ENCODE results near the gene TTC17. TPM values are rescaled to one million over a fixed set of nuclear protein-coding genes. Genes with fewer than 3 reads are reported as not detected.
A peak's percentile ranks its signal among the peaks of the same experiment; 100 is the strongest.

The TTC17 gene, protein sequence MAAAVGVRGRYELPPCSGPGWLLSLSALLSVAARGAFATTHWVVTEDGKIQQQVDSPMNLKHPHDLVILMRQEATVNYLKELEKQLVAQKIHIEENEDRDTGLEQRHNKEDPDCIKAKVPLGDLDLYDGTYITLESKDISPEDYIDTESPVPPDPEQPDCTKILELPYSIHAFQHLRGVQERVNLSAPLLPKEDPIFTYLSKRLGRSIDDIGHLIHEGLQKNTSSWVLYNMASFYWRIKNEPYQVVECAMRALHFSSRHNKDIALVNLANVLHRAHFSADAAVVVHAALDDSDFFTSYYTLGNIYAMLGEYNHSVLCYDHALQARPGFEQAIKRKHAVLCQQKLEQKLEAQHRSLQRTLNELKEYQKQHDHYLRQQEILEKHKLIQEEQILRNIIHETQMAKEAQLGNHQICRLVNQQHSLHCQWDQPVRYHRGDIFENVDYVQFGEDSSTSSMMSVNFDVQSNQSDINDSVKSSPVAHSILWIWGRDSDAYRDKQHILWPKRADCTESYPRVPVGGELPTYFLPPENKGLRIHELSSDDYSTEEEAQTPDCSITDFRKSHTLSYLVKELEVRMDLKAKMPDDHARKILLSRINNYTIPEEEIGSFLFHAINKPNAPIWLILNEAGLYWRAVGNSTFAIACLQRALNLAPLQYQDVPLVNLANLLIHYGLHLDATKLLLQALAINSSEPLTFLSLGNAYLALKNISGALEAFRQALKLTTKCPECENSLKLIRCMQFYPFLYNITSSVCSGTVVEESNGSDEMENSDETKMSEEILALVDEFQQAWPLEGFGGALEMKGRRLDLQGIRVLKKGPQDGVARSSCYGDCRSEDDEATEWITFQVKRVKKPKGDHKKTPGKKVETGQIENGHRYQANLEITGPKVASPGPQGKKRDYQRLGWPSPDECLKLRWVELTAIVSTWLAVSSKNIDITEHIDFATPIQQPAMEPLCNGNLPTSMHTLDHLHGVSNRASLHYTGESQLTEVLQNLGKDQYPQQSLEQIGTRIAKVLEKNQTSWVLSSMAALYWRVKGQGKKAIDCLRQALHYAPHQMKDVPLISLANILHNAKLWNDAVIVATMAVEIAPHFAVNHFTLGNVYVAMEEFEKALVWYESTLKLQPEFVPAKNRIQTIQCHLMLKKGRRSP
- 10 to 100 TPM; 50.5 to 88.6 TPM for total RNA-seq
- 10 to 100 TPM; 18.9 to 36.6 TPM for polyA plus RNA-seq

DNA sequence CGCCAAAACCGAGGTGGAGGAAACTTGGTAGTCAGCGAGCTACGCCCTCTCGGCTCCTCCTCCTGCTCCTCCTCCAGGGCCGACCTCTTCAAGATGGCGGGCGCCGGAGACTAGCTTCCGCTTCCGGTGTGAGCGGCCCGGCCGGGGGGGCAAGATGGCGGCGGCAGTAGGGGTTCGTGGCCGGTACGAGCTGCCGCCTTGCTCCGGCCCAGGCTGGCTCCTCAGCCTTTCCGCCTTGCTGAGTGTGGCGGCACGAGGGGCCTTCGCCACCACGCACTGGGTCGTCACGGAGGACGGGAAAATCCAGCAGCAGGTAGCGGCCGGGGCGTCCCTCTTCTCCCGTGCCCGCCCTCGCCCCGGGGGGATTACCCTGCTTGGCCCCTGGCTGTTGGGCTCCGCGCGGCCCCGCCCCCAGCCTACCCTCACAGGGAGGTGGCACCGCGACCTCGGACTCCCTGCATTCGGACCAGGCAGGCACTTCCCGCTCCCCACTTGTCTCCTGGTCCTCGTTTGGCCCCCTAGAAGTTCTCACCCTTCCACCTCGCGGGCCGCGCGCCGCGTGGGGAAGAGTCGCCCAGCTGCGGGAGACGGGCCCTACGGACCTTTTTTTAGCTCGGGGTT, at the start of gene TTC17:
Gene TTC17, plus strand, starts transcription at position 120 of the 621 bp plus-strand sequence. Its CDS starts 35 bp downstream, at position 155.
- Histone ChIP-seq H3K36me3 (ENCODE audit: control insufficient read depth in 4 of 4, insufficient read depth in 3 of 4, low read depth in 1 of 4, low read length in 3 of 4) (peaks cover 0 to 5% (median 0%) of the 10 kb centered on the region in 4 donors), H3K4me1 (ENCODE audit: control insufficient read depth in 4 of 4, insufficient read depth in 4 of 4, low read length in 3 of 4) (peaks cover 8 to 25% (median 18%) of the 10 kb centered on the region in 4 donors), H3K9ac (ENCODE audit: low read depth in 1 of 2, low read length in 2 of 2) (peak within 1 kb of the TSS; percentile 79 to 83), H3K9me3 (ENCODE audit: control insufficient read depth in 4 of 4, low read length in 3 of 4) (no peaks in the 10 kb centered on the region), H3K4me3 (ENCODE audit: low read depth in 1 of 3, low read length in 3 of 3) (peak within 1 kb of the TSS; percentile 61 to 96 (median 80)), H3K27me3 (ENCODE audit: control insufficient read depth in 4 of 4, insufficient read depth in 4 of 4, low read length in 3 of 4) (no peaks in the 10 kb centered on the region), H3K27ac (ENCODE audit: low read depth in 1 of 2, low read length in 2 of 2) (peak within 1 kb of the TSS; percentile 84 to 87)
- WGBS = under 1% methylated on average over 58 of the region's 58 CpGs
- peak; percentile 92 for DNase-seq (ENCODE audit: low spot score)
- TF ChIP-seq FOXA1 (IDR thresholded peaks at IDR 0.05) = no peak
- TF ChIP-seq YY1 (IDR thresholded peaks at IDR 0.05) = peak; percentile 100
- TF ChIP-seq GABPA (IDR thresholded peaks at IDR 0.05 in 1 of 2, conservative IDR thresholded peaks at IDR 0.05 in 1 of 2) = peak; percentile 94 to 98
- TF ChIP-seq, protein P1, sequence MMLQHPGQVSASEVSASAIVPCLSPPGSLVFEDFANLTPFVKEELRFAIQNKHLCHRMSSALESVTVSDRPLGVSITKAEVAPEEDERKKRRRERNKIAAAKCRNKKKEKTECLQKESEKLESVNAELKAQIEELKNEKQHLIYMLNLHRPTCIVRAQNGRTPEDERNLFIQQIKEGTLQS (IDR thresholded peaks at IDR 0.05) = no peak
- TF ChIP-seq JUND (IDR thresholded peaks at IDR 0.05) = peak; percentile 21 to 46
- TF ChIP-seq RXRA (IDR thresholded peaks at IDR 0.05) = peak; percentile 34 to 35
- TF ChIP-seq, protein P2, sequence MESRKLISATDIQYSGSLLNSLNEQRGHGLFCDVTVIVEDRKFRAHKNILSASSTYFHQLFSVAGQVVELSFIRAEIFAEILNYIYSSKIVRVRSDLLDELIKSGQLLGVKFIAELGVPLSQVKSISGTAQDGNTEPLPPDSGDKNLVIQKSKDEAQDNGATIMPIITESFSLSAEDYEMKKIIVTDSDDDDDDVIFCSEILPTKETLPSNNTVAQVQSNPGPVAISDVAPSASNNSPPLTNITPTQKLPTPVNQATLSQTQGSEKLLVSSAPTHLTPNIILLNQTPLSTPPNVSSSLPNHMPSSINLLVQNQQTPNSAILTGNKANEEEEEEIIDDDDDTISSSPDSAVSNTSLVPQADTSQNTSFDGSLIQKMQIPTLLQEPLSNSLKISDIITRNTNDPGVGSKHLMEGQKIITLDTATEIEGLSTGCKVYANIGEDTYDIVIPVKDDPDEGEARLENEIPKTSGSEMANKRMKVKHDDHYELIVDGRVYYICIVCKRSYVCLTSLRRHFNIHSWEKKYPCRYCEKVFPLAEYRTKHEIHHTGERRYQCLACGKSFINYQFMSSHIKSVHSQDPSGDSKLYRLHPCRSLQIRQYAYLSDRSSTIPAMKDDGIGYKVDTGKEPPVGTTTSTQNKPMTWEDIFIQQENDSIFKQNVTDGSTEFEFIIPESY (IDR thresholded peaks at IDR 0.05) = peak; percentile 32
- TF ChIP-seq SP1 (IDR thresholded peaks at IDR 0.05) = peak; percentile 35
- peak in 1 of 2 donors; percentile 38 for TF ChIP-seq RAD21 (IDR thresholded peaks at IDR 0.05)
- TF ChIP-seq HNF4G (IDR thresholded peaks at IDR 0.05) = no peak
- peak in 1 of 2 donors; percentile 42 for TF ChIP-seq HNF4A (conservative IDR thresholded peaks at IDR 0.05)
- TF ChIP-seq, protein P3, sequence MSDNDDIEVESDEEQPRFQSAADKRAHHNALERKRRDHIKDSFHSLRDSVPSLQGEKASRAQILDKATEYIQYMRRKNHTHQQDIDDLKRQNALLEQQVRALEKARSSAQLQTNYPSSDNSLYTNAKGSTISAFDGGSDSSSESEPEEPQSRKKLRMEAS (IDR thresholded peaks at IDR 0.05) = peak; percentile 36

DNA sequence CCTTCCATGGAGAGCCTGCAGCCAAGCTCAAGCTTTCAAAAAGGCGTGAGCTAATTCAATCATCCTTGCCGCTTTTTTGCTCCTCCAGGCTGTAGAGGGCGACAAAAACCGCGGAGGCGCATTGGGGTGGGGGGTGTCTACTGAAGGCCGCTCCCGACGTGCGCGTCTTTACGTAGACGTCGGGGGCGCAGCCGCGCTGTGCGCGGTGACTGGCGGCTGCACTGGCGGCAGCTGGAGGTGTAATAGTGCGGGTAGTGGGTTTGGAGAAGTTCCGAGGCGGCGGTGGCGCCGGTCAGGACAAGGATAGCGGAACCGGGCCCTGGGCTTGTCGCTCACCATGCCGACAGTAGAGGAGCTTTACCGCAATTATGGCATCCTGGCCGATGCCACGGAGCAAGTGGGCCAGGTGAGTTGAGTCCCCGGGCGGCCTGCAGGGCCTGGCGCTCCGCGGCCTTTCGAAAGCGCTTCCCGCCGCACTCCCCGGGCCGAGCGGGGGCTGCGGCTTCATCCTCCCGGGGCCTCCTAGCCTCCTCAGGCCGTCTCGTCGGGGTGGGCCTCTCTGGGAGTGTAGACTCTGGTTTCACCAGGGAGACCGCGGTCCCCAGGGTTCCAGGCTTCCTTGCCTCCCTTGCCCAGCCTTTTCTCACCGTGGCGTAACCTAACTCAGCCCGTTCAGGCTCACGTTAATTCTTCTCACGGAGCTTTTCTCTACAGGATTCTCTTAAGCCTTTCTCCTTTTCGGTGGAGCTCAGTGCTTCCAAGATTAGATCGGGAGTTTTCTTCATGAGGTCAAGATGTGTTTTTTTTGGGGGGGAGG, 46.7 kb upstream of the TTC17 start, which contains the start of gene API5:
Gene API5, plus strand, starts transcription at position 206 of the 817 bp plus-strand sequence. Its CDS starts 132 bp downstream, at position 338.
- peak within 1 kb of the TSS; percentile 86 to 97 (median 97) for H3K4me3 ChIP-seq (ENCODE audit: low read depth in 1 of 3, low read length in 3 of 3)
- peak; percentile 89 for DNase-seq (ENCODE audit: low spot score)
- WGBS = under 1% methylated on average over 60 of the region's 60 CpGs
- H3K36me3 ChIP-seq (ENCODE audit: control insufficient read depth in 4 of 4, insufficient read depth in 3 of 4, low read depth in 1 of 4, low read length in 3 of 4) = peaks cover 0 to 2% (median 0%) of the 10 kb centered on the region in 4 donors
- no peaks in the 10 kb centered on the region for H3K9me3 ChIP-seq (ENCODE audit: control insufficient read depth in 4 of 4, low read length in 3 of 4)
- peak within 1 kb of the TSS; percentile 80 to 82 for H3K9ac ChIP-seq (ENCODE audit: low read depth in 1 of 2, low read length in 2 of 2)
- H3K4me1 ChIP-seq (ENCODE audit: control insufficient read depth in 4 of 4, insufficient read depth in 4 of 4, low read length in 3 of 4) = peaks cover 5 to 25% (median 16%) of the 10 kb centered on the region in 4 donors
- peak within 1 kb of the TSS; percentile 61 to 77 for H3K27ac ChIP-seq (ENCODE audit: low read depth in 1 of 2, low read length in 2 of 2)
- no peaks in the 10 kb centered on the region for H3K27me3 ChIP-seq (ENCODE audit: control insufficient read depth in 4 of 4, insufficient read depth in 4 of 4, low read length in 3 of 4)
- TF ChIP-seq NR2F2 (IDR thresholded peaks at IDR 0.05) = no peak
- TF ChIP-seq, protein P4, sequence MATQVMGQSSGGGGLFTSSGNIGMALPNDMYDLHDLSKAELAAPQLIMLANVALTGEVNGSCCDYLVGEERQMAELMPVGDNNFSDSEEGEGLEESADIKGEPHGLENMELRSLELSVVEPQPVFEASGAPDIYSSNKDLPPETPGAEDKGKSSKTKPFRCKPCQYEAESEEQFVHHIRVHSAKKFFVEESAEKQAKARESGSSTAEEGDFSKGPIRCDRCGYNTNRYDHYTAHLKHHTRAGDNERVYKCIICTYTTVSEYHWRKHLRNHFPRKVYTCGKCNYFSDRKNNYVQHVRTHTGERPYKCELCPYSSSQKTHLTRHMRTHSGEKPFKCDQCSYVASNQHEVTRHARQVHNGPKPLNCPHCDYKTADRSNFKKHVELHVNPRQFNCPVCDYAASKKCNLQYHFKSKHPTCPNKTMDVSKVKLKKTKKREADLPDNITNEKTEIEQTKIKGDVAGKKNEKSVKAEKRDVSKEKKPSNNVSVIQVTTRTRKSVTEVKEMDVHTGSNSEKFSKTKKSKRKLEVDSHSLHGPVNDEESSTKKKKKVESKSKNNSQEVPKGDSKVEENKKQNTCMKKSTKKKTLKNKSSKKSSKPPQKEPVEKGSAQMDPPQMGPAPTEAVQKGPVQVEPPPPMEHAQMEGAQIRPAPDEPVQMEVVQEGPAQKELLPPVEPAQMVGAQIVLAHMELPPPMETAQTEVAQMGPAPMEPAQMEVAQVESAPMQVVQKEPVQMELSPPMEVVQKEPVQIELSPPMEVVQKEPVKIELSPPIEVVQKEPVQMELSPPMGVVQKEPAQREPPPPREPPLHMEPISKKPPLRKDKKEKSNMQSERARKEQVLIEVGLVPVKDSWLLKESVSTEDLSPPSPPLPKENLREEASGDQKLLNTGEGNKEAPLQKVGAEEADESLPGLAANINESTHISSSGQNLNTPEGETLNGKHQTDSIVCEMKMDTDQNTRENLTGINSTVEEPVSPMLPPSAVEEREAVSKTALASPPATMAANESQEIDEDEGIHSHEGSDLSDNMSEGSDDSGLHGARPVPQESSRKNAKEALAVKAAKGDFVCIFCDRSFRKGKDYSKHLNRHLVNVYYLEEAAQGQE (IDR thresholded peaks at IDR 0.05) = peak; percentile 76
- peak; percentile 49 for TF ChIP-seq TAF1 (conservative IDR thresholded peaks at IDR 0.05)
- TF ChIP-seq CTCF (IDR thresholded peaks at IDR 0.05; ENCODE audit: low read depth, low read length, missing input control) = peak; percentile 78
- peak; percentile 71 to 79 for TF ChIP-seq RAD21 (IDR thresholded peaks at IDR 0.05)
- TF ChIP-seq, protein P3 (IDR thresholded peaks at IDR 0.05) = peak; percentile 53
- no peak for TF ChIP-seq FOXA2 (IDR thresholded peaks at IDR 0.05)

Data from liver (tissue), 9 donors.